Right renal pelvis (tissue), 4 donors: Measurements from ENCODE around the gene ZNF423. TPM values are rescaled to one million over a fixed set of nuclear protein-coding genes. Genes with fewer than 3 reads are reported as not detected.

Experiments used
- DNase-seq, 4 donors: peaks; one replicate each; pipeline ENCODE4 v3.0.0-alpha.2; 2013; ENCODE audit warnings: low read depth in 4 of 4, low spot score in 3 of 4, missing footprints in 1 of 4
- polyA plus RNA-seq, 4 donors: library from polyadenylated mRNA; unstranded; fragments of 120-200 nt; gene quantifications; one replicate each; pipeline ENCODE4 v1.2.1, GENCODE V29; 2013; ENCODE audit not compliant: insufficient read length in 4 of 4

Gene ZNF423
- polyA plus RNA-seq, 4 donors: 26.0 to 28.4 (median 27.2) TPM

DNA sequence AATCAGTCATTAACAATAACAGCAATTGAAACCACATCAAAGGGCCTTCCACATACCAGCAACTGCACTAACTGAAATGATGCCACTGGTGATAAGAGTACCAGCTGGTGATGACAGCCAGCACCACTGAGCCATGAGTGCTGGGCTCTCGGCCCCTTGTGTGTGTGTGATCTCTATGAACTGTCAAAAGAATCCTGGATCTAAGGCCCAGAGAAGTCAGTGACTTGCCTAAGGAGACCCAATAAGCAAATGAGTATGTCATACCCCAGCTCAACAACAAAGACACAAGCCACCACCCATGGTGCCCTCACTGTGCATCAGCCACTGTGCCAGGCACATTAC, 220.9 kb downstream of the ZNF423 start:
- no peak for DNase-seq

DNA sequence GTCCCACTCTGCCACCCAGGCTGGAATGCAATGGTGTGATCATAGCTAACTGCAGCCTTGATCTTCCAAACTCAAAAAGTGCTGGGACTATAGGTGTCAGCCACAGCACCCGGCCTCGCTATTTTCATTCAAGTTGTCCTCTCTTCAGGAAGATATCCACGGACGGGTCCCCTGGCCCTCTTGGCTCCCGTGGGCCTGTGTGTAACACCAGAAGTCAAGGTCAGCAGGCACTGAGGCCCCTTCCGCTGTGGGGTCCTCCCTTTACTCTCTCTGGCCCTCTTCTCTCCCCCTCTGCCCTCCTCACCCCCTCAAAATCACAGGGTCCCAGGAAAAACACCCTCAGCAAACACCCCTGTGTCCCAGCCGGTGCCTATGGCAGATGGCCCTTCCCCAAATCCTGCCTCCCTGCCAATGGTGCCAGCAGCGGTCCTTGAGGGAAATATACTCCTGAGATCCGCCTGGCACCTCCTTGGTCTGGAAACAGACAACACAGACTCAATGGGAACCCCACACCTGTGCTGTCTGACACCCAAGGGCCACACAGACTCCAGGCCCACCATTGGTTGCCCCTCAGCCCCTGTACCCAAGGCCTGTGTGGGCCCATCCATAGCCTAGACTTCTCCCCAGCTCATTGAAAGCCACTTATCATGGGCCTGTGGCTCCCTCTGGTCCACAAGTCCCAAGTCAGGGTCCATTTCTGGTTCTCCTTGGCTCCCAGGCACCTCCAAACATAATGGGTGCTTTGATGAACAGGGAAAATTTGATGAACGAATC, 221.5 kb downstream of the ZNF423 start:
- no peak for DNase-seq

DNA sequence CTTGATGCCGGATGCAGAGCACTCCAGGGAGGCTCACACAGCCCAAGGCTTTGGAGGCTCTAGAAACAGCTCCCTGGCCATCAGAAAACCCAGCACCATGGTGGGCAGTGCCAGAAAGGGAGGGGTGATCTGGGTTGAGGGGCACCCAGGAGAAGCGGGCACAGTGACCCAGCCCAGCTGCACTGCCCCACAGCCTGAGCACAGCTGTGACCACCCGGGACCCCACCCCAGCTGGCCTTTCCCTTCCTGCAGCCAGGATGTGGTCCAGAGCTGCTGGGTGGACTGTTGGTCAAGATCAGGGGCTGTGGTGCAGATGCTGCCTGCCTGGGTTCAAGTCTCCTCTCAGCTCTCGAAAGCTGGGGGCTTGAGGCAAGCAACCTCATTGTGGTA, 223.1 kb downstream of the ZNF423 start:
- DNase-seq: no peak

DNA sequence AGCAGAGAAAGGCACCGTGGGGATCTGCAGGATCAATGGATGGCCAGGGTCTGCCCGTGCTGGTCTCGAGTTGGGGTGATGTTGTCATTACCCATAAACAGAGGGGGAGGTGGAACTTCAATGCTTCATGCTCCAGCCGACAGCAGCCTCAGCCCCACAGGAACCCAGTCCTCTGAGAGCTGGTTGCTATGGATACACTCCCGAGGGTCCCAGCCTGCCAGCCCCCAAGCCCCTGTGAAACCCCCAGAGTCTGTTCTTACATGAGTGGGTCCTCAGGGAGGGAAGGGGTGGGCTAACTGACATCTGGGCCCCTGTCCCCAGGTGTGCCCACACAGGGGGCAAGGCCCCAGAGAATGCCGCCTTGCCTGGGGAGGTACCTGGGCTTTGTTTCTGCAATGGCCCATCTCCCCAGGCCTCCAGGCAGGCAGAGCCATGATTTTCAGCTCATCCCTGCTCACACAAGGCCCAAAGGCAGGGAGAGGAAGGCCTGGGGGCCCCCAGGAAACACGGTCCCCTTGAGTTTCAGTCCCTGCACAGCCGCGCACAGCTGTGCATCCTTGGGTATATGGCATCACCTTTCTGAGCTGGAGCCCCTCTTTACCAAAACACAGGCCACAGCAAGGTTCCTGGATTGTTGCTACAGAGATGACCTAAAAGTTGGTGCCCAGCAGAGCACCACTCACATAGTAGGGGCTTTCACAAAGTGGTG, 223.7 kb downstream of the ZNF423 start:
- no peak for DNase-seq

DNA sequence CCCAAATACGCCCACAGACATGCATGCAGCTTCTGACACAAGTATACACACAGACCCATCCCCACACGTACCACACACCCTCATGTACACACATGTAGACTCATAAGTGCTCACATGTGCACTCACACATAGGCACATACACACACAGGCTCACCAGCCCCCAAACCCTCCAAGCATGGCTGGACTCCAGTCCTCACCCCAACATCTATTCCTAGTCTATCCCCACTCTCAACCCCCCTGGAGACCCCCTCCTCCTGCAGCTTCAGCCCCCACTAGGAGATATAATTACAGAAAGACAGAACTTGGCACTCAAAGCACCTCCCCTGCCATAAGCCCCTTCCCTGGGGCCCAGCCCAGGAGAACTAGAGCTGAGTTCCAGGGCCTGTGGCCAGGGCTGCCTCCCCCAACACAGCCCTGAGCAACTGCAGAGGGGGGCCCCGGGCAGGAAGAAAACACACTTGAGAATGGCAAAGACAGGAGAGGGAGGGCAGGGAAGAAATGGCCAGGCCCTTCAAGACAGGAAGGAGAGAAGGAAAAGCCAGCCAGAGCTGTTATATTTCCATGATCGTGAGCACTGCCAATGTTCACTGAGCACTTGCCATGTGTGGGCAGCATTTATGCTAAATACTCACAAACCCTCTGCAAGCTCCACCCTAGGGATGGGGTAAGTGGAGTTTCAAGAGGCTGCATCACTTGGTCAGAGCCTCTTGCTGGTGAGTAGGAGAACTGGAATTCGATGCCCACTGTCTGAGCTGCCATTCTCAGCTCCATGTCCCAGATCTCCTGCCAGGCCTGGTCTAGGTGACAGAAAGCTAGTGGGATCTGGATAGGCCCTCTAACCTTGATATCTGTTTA, 224.5 kb downstream of the ZNF423 start:
- no peak for DNase-seq

DNA sequence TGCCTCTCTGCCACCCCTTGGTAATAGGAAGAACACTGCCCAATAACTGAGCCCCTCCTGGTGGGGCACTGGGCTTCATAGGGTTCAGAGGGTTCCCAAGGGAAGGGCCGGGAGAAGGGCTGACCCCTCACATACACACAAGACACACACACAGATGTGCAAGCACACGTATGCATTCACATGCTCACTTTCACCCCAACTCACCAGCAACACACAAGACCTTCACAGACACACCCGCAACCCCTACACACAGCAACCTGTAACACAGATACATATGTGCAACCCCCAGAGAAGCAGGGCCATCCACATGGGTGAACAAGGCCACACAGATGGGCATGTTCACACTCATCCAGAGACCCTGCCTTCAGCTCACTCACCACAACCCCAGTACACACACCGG, 225.1 kb downstream of the ZNF423 start:
- no peak for DNase-seq

DNA sequence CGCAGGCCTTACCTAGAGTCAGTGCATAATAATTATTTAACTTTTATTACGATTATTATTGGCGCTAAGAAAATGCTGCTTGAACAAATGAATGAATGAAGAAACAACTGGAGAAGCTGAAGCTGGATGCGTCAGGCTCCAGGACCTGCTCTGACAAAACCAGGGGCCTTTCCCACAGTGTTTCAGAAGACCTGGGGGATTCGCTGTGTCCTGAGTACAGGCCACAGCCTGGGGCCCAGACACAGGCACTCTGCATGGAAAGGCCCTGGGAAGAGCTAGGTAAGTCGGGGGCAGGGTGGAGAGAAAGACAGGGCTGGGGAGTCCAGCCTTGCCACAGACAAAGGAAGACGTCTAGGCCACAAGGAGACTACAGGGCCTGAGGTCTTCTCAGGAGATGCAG, 226.1 kb downstream of the ZNF423 start:
- no peak for DNase-seq

DNA sequence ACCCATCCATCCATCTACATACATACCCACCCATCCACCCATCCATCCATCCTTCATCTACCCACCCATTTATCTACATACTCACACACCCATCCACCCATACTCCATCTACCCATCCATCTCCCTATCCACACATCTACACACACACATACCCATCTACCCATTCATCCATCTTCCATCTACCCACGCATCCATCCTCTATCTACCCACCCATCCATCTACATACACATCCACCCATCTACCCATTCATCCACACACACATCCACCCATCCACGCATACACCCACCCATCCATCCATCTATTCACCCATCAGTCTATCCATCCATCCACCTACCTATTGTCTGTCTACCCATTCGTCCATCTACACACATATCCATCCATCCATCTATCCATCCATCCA, 227.8 kb downstream of the ZNF423 start:
- no peak for DNase-seq

DNA sequence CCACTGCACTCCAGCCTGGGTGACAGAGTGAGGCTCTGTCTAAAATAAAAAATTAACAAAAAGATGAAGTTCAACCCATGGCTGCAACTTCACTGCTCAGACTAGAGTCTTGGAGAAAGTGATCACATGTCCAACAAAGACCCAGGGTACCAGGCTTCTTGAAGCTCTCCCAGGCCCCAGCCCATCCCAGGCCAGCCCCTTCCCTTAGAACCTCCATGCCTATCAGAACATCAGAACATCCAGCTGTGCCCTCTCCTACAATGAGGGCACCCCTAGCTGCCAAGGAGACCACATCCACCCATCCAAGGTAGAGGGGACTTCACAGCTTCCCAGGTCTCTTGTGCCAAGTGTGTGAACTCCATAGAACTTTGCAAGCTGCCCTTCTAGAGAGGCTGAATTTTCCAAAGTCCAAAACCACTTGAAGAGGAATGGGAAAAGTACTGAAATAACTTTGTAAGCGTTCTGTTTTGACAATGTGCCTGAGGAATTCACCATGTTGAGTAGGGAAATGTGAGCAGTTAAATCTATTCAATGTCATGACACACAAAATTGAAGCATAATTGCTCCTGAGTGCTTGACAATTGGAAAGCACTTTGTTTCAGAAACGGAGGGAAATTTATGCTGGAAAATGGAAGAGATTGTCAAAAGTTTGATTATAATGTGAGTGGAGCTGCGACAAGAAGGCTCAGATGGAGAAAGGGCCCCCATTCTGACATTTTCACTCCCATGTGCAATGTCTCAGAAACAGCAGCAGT, 230.4 kb downstream of the ZNF423 start:
- DNase-seq: no peak

DNA sequence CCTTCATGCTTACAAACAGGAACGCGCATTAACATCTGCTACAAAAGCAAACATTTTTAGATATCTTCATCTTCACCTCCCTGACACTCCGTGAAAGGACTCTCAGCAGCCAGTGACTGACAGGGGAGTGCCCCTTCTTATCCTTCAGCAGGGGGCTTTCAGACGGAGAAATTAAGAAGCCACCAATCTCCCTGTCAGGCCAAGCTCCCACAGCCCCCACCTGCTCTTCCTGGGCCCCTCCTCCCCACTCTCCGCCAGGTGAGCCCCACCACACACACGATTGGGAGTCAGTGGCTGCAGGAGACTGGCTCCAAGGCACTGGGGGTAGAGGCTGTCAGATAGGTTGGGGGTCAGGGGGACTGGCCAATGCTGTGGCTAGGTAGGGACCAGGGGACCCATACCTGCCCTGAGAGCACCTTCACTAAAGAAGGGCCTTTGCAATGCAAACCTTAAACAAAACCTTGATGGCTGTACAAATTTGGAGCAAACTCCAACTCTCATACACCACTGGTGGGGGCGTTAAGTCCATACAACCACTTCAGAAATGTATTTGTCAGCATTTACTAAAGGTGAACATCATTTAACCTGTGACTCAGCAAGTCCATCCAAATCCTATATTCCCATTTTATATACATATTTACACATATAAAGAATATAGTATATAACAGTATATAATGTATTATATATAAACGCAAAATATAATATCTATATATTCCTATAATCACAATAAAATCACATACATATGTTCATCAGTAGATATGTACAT, 232.2 kb downstream of the ZNF423 start:
- DNase-seq: no peak

DNA sequence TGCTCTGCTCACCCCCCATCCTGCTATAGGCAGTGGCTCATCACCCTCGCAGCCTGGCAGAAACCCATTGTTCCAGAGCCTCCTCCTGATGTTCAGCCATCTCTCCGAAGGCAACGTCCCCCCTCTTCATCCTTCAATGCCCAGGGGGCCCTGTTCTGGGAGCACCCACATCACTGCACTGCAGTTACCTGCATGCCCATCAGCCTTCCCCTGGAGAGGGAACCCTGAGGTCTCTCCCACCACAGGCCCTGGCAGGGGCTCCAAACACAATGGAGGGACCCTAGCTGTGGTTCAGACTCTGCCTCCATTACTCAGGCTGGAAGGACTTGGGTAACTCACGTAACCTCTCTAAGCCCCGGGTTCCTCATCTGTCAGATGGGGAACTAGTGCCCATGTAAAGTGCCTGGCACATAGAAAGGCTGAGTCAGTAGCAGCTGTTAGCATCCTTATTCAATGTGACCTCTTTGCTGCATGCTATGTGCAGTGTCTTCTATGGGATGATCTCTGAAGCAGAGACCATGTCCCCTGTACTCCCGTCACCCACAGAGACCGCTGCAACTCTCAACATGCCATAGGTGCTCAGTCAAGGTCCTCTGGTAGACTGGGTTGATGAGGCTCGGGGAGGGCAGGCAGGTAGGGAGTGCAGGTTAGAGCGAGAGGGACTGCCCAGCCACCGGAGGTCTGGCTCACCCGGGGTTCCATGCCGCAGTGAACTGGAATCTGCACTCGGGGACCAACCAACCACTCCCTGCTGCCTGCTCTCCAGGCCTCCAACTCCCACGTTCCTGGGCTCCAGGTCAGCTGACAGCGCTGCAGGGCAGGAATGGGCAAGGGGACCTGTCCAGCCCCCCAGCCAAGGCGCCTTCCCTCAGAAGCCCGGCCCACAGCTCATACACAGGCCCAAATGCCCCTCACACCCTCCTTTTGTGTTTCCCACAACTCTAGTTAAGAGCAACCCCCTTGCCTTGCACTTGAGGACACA, 233.2 kb downstream of the ZNF423 start:
- DNase-seq: no peak

DNA sequence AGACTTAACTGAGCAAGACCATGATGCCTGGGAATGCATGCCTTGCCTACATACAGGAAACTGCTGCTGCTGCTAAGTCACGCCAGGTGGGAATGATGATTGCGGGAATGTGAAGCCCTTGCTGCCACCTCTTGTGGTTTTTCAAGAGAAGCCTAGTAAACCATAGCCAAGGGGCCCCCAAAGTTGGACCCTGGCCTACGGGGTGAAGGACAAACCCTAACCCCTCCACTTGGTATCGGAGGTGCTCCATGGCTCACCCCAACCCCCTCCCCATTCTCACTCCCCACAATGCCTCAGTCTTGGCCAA, 233.9 kb downstream of the ZNF423 start:
- DNase-seq: no peak

DNA sequence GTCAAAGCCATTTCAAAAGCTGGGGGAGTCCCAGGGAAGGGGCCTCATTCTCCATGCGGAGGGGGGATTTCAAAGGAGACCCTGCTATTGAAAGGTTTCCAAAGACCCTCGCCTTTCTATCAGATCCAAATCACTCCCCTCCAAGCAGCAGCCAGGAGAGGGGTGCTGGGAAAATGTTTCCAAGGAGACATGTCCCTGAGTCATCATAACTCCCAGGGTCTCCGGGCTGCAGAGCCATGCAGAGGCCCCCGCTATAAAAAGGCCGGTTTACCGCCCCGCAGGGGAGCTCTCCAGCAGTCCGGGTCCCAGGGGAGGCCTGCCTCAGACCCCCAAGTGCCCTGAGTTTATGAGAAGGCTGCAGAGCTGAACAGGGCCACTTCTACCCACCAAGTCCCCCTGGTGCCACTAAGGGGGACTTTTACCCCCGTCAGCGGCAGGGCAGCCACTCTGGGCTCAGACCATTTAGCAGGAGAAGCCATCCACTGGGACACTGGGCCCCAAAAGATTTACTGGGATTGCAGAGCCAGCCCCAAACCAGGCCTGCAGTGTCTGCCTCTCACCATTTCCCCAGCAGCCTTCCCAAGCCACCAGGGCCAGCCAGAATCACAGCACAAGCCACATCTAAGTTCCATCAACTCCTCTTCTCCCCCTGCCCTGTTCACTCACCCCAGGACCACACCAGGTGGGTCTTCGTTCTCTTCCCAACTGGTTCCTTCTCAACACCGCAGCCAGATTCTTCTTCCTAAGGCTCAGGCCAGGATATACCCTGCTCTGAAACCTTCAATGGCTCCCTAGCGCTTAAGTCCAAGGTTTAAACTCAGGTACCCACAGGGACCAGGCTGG, 234.4 kb downstream of the ZNF423 start:
- DNase-seq: no peak

DNA sequence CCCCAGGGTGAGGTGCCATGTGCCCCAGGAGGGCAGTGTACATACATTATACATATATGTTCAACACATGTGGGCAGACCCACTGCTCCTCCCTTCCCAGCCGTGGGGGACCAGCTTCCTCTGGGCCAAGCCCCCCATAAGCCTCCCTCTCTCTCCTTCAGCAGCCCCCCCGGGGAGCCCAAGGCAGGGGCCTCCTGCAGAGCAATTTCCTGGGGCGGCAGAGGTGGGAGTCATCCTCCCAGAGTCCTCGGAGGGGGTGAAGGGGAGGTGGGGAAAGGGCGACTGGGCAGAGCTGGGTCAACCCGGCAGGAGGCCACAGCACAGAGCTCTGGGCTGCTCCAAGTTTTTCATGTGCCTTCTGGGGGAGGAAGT, 235.1 kb downstream of the ZNF423 start:
- no peak for DNase-seq

DNA sequence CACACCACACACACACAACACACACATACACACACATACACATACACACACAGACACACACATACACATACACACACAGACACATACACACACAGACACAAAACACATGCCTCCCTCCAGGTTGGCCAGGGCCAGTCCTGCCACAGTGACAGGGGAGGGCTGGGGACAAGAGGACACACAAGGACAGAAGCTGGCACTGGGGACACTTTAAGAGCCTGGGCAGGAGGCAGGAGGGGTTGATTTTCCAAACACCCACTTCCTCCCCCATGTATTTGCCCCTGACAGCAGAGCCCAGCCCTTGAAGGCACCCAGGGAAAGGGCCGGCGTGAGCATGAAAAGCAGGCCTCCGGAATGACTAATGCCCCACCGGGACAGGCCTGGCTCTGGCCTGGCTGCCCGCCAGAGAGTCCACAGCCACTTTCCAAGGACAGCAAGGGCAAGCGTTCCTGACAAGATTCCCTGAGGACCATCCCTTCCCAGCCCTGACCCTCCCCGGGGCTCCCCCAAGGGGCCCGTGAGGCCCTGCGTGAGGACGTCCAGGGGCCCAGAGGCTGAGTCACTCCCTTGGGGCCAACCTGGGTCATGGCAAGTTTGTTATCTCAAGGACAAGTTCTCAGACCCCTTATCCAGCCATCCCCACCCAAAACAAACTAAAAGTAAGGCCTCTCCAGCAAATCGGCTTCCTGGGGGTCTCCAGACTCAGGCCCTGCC, 235.6 kb downstream of the ZNF423 start:
- DNase-seq: no peak

DNA sequence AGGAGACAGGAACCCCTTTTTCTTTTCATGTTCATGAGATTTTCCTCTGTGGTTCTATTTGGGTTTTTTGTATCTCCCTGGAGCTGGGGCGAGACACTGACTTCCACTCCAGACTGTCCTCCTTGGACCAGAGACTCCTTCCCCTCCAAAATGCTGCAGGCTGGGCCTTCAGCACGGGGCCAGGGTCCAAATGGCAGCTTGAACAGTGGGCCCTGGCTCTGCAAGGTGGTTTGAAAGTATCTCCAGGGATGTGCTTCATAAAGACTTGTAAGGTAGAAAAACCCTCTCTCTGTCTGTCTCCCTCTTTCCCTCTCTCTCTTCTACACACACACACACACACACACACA, 236.1 kb downstream of the ZNF423 start:
- no peak for DNase-seq

DNA sequence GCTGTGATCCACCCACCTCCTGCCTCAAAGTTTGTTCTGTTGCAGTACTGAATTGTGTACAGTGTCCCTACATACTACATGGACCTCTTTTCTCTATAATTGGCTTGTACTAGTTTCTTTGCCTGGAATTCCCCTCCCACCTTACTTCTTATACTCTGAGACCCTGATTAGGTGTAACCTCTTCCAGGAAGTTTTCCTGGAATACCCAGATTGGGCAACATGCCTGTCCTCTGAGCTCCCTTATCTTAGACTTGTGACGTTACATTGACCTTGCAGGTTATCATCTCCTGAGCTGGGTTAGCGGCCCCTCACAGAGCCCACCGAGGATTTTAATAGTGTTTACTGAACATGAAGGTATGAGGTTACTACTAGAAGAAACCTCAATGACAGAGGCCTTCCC, 237.0 kb downstream of the ZNF423 start:
- no peak for DNase-seq
